Pons (tissue), 1 donor: Measurements from ENCODE around the gene TMA7B.
"Not testable (repeated sequence)": the region's sequence is repeated elsewhere in the genome, so short reads cannot be mapped to it uniquely, and the experiment has no call there.

ENCODE experiments used
- DNase-seq: peaks from one replicate; pipeline ENCODE4 v3.0.0-alpha.2; 2016; ENCODE audit warnings: low spot score

The TMA7B gene

GRCh38 chr22:39932918-39933649 lies 27.1 kb upstream of the TMA7B start:
- no peak for DNase-seq

- DNase-seq: no peak
Observed at GRCh38 chr22:39933741-39934140, 26.5 kb upstream of the TMA7B start.

GRCh38 chr22:39935116-39935515 lies 25.1 kb upstream of the TMA7B start:
- peak; percentile 89 for DNase-seq

- DNase-seq: peak; percentile 42
Observed at GRCh38 chr22:39935612-39936011, 24.6 kb upstream of the TMA7B start.

- no peak for DNase-seq
Observed at GRCh38 chr22:39936523-39937145, 23.6 kb upstream of the TMA7B start.

GRCh38 chr22:39937906-39938305 lies 22.3 kb upstream of the TMA7B start:
- DNase-seq: no peak

GRCh38 chr22:39938509-39939111 lies 21.6 kb upstream of the TMA7B start:
- DNase-seq: no peak

- no peak for DNase-seq
Observed at GRCh38 chr22:39939830-39940229, 20.4 kb upstream of the TMA7B start.

GRCh38 chr22:39940757-39941305 lies 19.4 kb upstream of the TMA7B start:
- DNase-seq: no peak

GRCh38 chr22:39941601-39942000 lies 18.6 kb upstream of the TMA7B start:
- DNase-seq: no peak

GRCh38 chr22:39942439-39943230 lies 17.6 kb upstream of the TMA7B start:
- no peak for DNase-seq

GRCh38 chr22:39943337-39943736 lies 16.9 kb upstream of the TMA7B start:
- no peak for DNase-seq

GRCh38 chr22:39943953-39944872 lies 16.0 kb upstream of the TMA7B start:
- no peak for DNase-seq

- no peak for DNase-seq
Observed at GRCh38 chr22:39946126-39946502, 14.1 kb upstream of the TMA7B start.

- peak; percentile 77 for DNase-seq
Observed at GRCh38 chr22:39946503-39947219, 13.5 kb upstream of the TMA7B start.

GRCh38 chr22:39947220-39948216 lies 12.7 kb upstream of the TMA7B start:
- no peak for DNase-seq

GRCh38 chr22:39949964-39950737 lies 10.0 kb upstream of the TMA7B start:
- no peak for DNase-seq

GRCh38 chr22:39951603-39952293 lies 8.4 kb upstream of the TMA7B start:
- DNase-seq: not testable (repeated sequence)
